ENCODE measurements around the gene ITCH. TPM values are rescaled to one million over a fixed set of nuclear protein-coding genes. Genes with fewer than 3 reads are reported as not detected.

ITCH gene
- total RNA-seq, 1 experiment from 2014 or later, result 68.3 TPM

DNA sequence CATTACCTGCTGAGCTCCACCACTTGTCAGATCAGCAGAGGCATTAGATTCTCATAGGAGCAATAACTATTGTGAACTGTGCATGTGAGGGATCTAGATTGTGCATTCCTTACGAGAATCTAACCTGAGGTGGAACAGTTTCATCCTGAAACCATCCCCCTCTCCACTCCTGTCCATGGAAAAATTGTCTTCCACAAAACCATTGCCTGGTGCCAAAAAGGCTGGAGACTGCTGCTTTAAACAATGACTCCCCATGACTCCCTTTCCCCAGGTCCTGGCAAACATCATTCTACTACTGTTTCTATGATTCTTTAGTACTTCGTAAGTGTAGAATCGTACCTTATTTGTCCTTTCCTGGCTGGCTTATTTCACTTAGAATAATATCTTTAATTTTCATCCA, 143.4 kb downstream of the ITCH start:
- H3K36me3 Mint-ChIP-seq (ENCODE audit: insufficient read depth, unreplicated experiment), result peaks cover 70% of the 10 kb centered on the region
- H3K27ac Mint-ChIP-seq (ENCODE audit: low read depth, unreplicated experiment), result no peak overlapping the region
- ChIA-PET POLR2A (interaction anchor here (1.2 to 4.6 kb wide), 2 partner anchors 9 to 15 kb away, joined by 4 to 41 read pairs; partner anchors contain the start of gene DYNLRB1), CTCF (interaction anchor here (1.2 kb wide), 1 partner anchor 42 kb away, joined by 3 read pairs; no protein-coding TSS in a partner anchor)
- H3K9me3 Mint-ChIP-seq (ENCODE audit: unreplicated experiment), result no peaks in the 10 kb centered on the region
- intact Hi-C loops (cut with micrococcal nuclease), result no loop called here
- H3K27me3 Mint-ChIP-seq (ENCODE audit: insufficient read depth, unreplicated experiment), result no peaks in the 10 kb centered on the region
- no peak overlapping the region for H3K4me3 Mint-ChIP-seq (ENCODE audit: unreplicated experiment)
- no peak for DNase-seq (ENCODE audit: unreplicated experiment)
- H3K4me1 Mint-ChIP-seq (ENCODE audit: insufficient read depth, unreplicated experiment), result no peaks in the 10 kb centered on the region
- TF ChIP-seq, protein P1, sequence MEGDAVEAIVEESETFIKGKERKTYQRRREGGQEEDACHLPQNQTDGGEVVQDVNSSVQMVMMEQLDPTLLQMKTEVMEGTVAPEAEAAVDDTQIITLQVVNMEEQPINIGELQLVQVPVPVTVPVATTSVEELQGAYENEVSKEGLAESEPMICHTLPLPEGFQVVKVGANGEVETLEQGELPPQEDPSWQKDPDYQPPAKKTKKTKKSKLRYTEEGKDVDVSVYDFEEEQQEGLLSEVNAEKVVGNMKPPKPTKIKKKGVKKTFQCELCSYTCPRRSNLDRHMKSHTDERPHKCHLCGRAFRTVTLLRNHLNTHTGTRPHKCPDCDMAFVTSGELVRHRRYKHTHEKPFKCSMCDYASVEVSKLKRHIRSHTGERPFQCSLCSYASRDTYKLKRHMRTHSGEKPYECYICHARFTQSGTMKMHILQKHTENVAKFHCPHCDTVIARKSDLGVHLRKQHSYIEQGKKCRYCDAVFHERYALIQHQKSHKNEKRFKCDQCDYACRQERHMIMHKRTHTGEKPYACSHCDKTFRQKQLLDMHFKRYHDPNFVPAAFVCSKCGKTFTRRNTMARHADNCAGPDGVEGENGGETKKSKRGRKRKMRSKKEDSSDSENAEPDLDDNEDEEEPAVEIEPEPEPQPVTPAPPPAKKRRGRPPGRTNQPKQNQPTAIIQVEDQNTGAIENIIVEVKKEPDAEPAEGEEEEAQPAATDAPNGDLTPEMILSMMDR (IDR thresholded peaks at IDR 0.05; ENCODE audit: unreplicated experiment), result no peak
- no TSS peak for BruUV-seq (replicated peaks)

DNA sequence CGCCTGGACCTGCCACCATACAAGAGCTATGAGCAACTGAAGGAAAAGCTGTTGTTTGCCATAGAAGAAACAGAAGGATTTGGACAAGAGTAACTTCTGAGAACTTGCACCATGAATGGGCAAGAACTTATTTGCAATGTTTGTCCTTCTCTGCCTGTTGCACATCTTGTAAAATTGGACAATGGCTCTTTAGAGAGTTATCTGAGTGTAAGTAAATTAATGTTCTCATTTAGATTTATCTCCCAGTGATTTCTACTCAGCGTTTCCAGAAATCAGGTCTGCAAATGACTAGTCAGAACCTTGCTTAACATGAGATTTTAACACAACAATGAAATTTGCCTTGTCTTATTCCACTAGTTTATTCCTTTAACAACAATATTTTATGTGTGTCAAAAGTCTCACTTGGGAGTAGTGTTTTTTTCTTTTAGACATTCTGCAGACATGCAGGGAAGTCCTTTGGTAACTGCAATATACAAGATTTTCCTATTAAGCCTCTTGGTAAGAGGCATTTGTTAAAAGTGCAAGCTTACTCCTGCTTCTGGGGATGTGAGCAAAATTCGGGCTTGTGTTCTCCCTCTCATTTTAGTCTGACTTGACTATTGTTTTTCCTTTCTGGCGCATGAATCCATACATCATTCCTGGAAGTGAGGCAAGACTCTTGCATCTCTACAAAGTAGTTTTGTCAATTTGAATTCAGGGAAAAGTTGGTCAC, 144.8 kb downstream of the ITCH start:
- no peaks in the 10 kb centered on the region for H3K27me3 Mint-ChIP-seq (ENCODE audit: insufficient read depth, unreplicated experiment)
- DNase-seq (ENCODE audit: unreplicated experiment), result no peak
- no TSS peak for BruUV-seq (replicated peaks)
- CTCF ChIA-PET, result no interaction called here
- H3K4me1 Mint-ChIP-seq (ENCODE audit: insufficient read depth, unreplicated experiment), result no peaks in the 10 kb centered on the region
- POLR2A ChIA-PET, result interaction anchor here (1.0 kb wide), 1 partner anchor 9 kb away, joined by 5 read pairs; no protein-coding TSS in a partner anchor
- H3K9me3 Mint-ChIP-seq (ENCODE audit: unreplicated experiment), result no peaks in the 10 kb centered on the region
- intact Hi-C loops (cut with micrococcal nuclease), result no loop called here
- TF ChIP-seq, protein P1 (IDR thresholded peaks at IDR 0.05; ENCODE audit: unreplicated experiment), result no peak
- H3K36me3 Mint-ChIP-seq (ENCODE audit: insufficient read depth, unreplicated experiment), result peaks cover 69% of the 10 kb centered on the region
- H3K27ac Mint-ChIP-seq (ENCODE audit: low read depth, unreplicated experiment), result no peak overlapping the region
- no peak overlapping the region for H3K4me3 Mint-ChIP-seq (ENCODE audit: unreplicated experiment)

DNA sequence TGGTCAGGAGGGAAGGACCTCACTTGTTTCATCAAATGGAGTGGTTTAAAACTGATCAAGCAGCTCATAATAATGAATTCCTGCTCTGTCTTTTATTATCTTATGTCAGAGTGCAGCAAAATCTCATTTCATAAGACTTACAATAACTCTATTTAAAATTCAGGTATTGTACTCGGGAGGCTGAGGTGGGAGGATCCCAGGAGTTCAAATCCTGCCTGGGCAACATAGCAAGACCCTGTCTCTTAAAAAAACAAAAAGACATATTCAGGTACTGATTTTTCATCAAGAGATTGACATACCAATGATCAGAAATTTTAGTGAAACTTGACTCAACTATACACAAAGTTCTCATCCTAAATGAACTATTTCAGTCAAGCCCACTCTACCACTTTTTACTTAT, 147.5 kb downstream of the ITCH start:
- no peak overlapping the region for H3K27ac Mint-ChIP-seq (ENCODE audit: low read depth, unreplicated experiment)
- ChIA-PET POLR2A (interaction anchor here (0.7 kb wide), 1 partner anchor 119 kb away, joined by 3 read pairs; no protein-coding TSS in a partner anchor), CTCF (interaction anchor here (0.6 to 0.8 kb wide), 2 partner anchors 198 to 216 kb away, joined by 3 to 4 read pairs; no protein-coding TSS in a partner anchor)
- no peak for DNase-seq (ENCODE audit: unreplicated experiment)
- TF ChIP-seq, protein P1 (IDR thresholded peaks at IDR 0.05; ENCODE audit: unreplicated experiment), result no peak
- H3K4me3 Mint-ChIP-seq (ENCODE audit: unreplicated experiment), result no peak overlapping the region
- H3K36me3 Mint-ChIP-seq (ENCODE audit: insufficient read depth, unreplicated experiment), result peaks cover 63% of the 10 kb centered on the region
- H3K9me3 Mint-ChIP-seq (ENCODE audit: unreplicated experiment), result no peaks in the 10 kb centered on the region
- no peaks in the 10 kb centered on the region for H3K27me3 Mint-ChIP-seq (ENCODE audit: insufficient read depth, unreplicated experiment)
- H3K4me1 Mint-ChIP-seq (ENCODE audit: insufficient read depth, unreplicated experiment), result peaks cover 15% of the 10 kb centered on the region
- no TSS peak for BruUV-seq (replicated peaks)
- intact Hi-C loops (cut with micrococcal nuclease), result no loop called here

DNA sequence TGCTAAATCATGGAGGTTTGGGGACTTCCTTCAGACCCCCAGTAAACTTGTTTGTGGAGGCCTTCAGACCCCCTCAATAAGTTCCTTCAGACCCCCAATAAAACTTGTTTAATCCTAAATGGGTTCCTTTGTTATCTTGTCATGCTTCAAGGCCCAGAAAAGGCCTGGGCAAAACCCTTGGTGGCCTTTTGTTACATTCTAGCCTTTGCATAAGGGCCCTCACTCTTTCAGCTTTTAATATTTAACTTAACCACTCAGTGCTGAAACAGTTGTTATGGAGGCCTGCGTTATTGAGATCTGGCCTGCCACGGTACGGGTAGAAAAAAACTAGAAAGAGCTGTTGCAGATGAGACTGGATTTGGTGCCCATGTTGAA, 148.8 kb downstream of the ITCH start:
- no TSS peak for BruUV-seq (replicated peaks)
- CTCF ChIA-PET, result interaction anchor here (0.7 to 1.9 kb wide), 5 partner anchors 19 to 321 kb away, joined by 3 to 9 read pairs (median 3); no protein-coding TSS in a partner anchor
- TF ChIP-seq, protein P1 (IDR thresholded peaks at IDR 0.05; ENCODE audit: unreplicated experiment), result no peak
- intact Hi-C loops (cut with micrococcal nuclease), result no loop called here
- DNase-seq (ENCODE audit: unreplicated experiment), result no peak
- Mint-ChIP-seq H3K27me3 (ENCODE audit: insufficient read depth, unreplicated experiment) (no peaks in the 10 kb centered on the region), H3K4me3 (ENCODE audit: unreplicated experiment) (no peak overlapping the region), H3K4me1 (ENCODE audit: insufficient read depth, unreplicated experiment) (peaks cover 15% of the 10 kb centered on the region), H3K9me3 (ENCODE audit: unreplicated experiment) (no peaks in the 10 kb centered on the region), H3K27ac (ENCODE audit: low read depth, unreplicated experiment) (peak overlapping the region; percentile 18), H3K36me3 (ENCODE audit: insufficient read depth, unreplicated experiment) (peaks cover 60% of the 10 kb centered on the region)
- POLR2A ChIA-PET, result interaction anchor here (0.6 to 1.3 kb wide), 3 partner anchors 14 to 700 kb away, joined by 3 to 5 read pairs (median 3); partner anchors contain the start of gene AHCY
